HG03095 (cell line): ENCODE results near the gene PPP5C.

Source experiments
- ATAC-seq: cut with Tn5 transposase; IDR thresholded peaks from one replicate; pipeline ENCODE4 v1.9.1; 2021; ENCODE audit warnings: moderate library complexity; ENCODE audit not compliant: unreplicated experiment

PPP5C gene

GRCh38 chr19:46328079-46328478, 18.8 kb upstream of the PPP5C start:
- ATAC-seq = no peak

GRCh38 chr19:46330319-46330918, 16.5 kb upstream of the PPP5C start:
- ATAC-seq = no peak

- no peak for ATAC-seq
Measured at GRCh38 chr19:46337487-46337886, 9.4 kb upstream of the PPP5C start.

- ATAC-seq = no peak
Measured at GRCh38 chr19:46339446-46339845, 7.4 kb upstream of the PPP5C start.

- ATAC-seq = no peak
Measured at GRCh38 chr19:46340051-46340659, 6.7 kb upstream of the PPP5C start.

- ATAC-seq = no peak
Measured at GRCh38 chr19:46341937-46342336, 5.0 kb upstream of the PPP5C start.

GRCh38 chr19:46344363-46344762, 2.5 kb upstream of the PPP5C start:
- ATAC-seq = no peak

- ATAC-seq = no peak
Measured at GRCh38 chr19:46345157-46345556, 1.7 kb upstream of the PPP5C start.

GRCh38 chr19:46347572-46347883, 641 bp downstream of the PPP5C start:
- ATAC-seq = no peak

GRCh38 chr19:46347985-46348384, 1.1 kb downstream of the PPP5C start:
- ATAC-seq = no peak

GRCh38 chr19:46349311-46349993, 2.6 kb downstream of the PPP5C start:
- ATAC-seq = no peak

- ATAC-seq = no peak
Measured at GRCh38 chr19:46350029-46350757, 3.3 kb downstream of the PPP5C start.

- ATAC-seq = no peak
Measured at GRCh38 chr19:46350758-46351159, 3.9 kb downstream of the PPP5C start.

GRCh38 chr19:46351241-46352041, 4.6 kb downstream of the PPP5C start:
- no peak for ATAC-seq

GRCh38 chr19:46353730-46354528, 7.0 kb downstream of the PPP5C start:
- no peak for ATAC-seq

- ATAC-seq = no peak
Measured at GRCh38 chr19:46355234-46356148, 8.6 kb downstream of the PPP5C start.

GRCh38 chr19:46356149-46357055, 9.5 kb downstream of the PPP5C start:
- no peak for ATAC-seq
